SJCRH30 (cell line): ENCODE data around the gene AK5. TPM values are rescaled to one million over a fixed set of nuclear protein-coding genes. Genes with fewer than 3 reads are reported as not detected.

ENCODE experiments used
- DNase-seq, 2 experiments: peaks; one replicate each; pipeline ENCODE4 v3.0.0-alpha.2; 2015 to 2020
- H3K27ac ChIP-seq: fragments of 250-450 bp; sonication (Bioruptor Pico); 2 replicates; pipeline ENCODE4 v1.5.1; 2020; ENCODE audit warnings: mild to moderate bottlenecking, moderate library complexity
- H3K27me3 ChIP-seq: fragments of 250-450 bp; sonication (Bioruptor Pico); 2 replicates; pipeline ENCODE4 v1.5.1; 2020; ENCODE audit warnings: mild to moderate bottlenecking, moderate library complexity
- H3K36me3 ChIP-seq: fragments of 250-450 bp; sonication (Bioruptor Pico); 2 replicates; pipeline ENCODE4 v1.5.1; 2020; ENCODE audit warnings: mild to moderate bottlenecking, moderate library complexity
- H3K4me1 ChIP-seq: fragments of 250-450 bp; sonication (Bioruptor Pico); 2 replicates; pipeline ENCODE4 v1.5.1; 2020; ENCODE audit warnings: mild to moderate bottlenecking, moderate library complexity
- H3K4me3 ChIP-seq: fragments of 250-450 bp; sonication (Bioruptor Pico); 2 replicates; pipeline ENCODE4 v1.5.1; 2020; ENCODE audit warnings: mild to moderate bottlenecking, moderate library complexity
- H3K9me3 ChIP-seq: fragments of 250-450 bp; sonication (Bioruptor Pico); replicated peaks from 2 replicates; pipeline ENCODE4 v1.5.1; 2020; ENCODE audit warnings: mild to moderate bottlenecking, moderate library complexity
- total RNA-seq: library from RNA; depleted of rRNA; stranded (reverse); fragments of >200 nt; shearing (Covaris generic); gene quantifications from 2 replicates; pipeline ENCODE4 v1.2.3, GENCODE V29; 2014

Gene AK5
- total RNA-seq, 1 experiment from 2014 or later = 22.3 TPM

DNA sequence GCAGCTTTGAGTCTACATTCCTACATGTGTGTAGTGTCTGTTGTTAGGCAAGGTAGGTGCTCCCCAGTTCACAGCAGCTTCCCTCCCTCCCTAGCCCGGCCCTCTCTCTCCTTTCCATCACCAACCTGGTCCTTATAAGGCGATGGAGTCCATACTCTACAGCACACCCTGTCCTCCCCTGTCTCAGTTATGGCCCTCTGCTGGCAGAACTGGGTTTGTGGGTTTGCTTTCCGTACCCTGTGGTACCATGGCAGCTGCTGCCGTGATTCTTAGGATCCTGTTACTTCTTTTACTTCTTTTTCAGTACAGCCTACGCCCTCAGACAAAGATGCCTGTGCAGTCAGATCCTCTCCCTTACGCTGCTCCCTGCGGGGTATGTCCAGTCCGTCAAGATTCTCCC is 31.7 kb downstream of the AK5 start:
- H3K27me3 ChIP-seq = no peaks in the 10 kb centered on the region
- H3K4me1 ChIP-seq = no peaks in the 10 kb centered on the region
- H3K4me3 ChIP-seq = no peak overlapping the region
- H3K9me3 ChIP-seq = no peaks in the 10 kb centered on the region
- no peak overlapping the region for H3K27ac ChIP-seq
- no peaks in the 10 kb centered on the region for H3K36me3 ChIP-seq
- DNase-seq = peak in 1 of 2 experiments; percentile 13

DNA sequence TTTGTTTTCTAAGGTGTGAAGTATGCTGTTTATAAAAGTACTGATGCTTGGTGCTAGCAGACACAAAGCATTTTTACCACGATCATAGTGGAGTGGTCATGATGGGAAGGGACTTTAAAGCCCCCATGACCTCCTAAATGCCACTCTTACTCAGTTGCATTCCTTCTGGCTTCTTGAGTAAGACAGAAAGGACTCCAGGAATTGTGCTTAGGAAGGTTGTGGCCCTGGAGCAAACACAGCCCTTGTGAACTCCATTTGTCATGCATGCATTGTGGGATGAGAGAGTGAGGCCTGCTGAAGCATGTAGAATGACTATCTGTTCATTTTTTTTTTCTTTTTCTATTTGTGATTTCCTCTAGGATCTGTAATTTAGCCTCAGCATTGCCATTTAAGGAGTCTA is 34.2 kb downstream of the AK5 start:
- Histone ChIP-seq H3K9me3 (no peaks in the 10 kb centered on the region), H3K27me3 (no peaks in the 10 kb centered on the region), H3K4me1 (no peaks in the 10 kb centered on the region), H3K36me3 (no peaks in the 10 kb centered on the region), H3K4me3 (no peak overlapping the region), H3K27ac (no peak overlapping the region)
- DNase-seq = no peak

DNA sequence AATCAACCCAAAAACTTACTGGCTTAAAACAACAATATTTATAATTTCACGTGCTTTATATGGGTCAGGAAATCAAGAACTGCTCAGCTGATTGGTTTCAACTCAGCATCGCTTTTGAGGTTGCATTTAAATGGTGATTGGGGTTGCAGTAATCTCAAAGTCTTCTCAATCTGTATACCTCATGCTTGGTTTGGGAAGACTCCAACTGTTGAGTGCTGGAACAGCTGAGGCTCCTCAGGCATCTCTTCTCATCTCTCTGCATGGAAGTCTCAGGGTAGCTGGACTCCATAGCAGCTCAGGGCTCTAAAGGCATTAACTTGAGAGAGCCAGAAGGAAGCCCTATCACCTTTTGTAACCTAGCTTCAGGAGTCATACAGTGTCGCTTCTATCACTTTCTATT is 35.1 kb downstream of the AK5 start:
- no peak for DNase-seq
- Histone ChIP-seq H3K27ac (no peak overlapping the region), H3K27me3 (no peaks in the 10 kb centered on the region)

DNA sequence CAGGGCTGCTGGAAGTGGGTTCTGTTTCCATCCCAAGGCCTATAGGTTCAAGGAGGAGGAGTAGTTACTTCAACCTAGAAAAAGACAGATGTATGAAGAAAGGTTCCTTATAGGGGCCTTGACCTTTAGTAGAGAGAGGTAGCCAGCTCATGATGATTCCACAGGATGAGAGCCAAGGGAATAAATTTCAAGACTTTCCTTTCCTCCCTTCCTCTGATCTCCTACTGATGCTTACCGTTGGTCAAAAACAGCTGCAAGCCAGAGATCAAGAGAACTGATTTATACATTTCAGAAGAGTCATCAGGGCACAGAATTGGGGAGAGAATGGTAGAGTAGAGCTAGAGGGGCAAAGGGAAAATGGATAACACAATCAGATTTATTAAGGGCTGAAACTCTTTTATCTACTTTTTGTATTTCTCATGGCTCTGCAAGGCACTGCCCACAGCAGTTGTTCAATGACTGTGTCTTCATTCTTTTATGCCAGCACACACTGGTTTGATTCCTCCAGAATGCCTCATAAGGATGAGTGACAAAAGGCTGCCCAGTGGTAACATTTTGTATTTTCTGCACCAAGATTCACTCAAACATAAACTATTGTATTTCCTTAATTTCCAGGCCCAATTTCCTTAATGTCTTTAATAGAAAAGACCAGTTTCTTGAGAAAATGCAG is 37.4 kb downstream of the AK5 start:
- Histone ChIP-seq H3K4me3 (no peak overlapping the region), H3K36me3 (no peaks in the 10 kb centered on the region), H3K9me3 (no peaks in the 10 kb centered on the region), H3K4me1 (0 out of 2 replicates have a peak, but pooled peaks cover 4% of the 10 kb centered on the region), H3K27ac (no peak overlapping the region), H3K27me3 (no peaks in the 10 kb centered on the region)
- no peak for DNase-seq

More for the DNA sequence above, 35.1 kb downstream of the AK5 start:
- H3K36me3 ChIP-seq = no peaks in the 10 kb centered on the region
- H3K9me3 ChIP-seq = no peaks in the 10 kb centered on the region
- H3K4me1 ChIP-seq = no peaks in the 10 kb centered on the region
- H3K4me3 ChIP-seq = no peak overlapping the region

DNA sequence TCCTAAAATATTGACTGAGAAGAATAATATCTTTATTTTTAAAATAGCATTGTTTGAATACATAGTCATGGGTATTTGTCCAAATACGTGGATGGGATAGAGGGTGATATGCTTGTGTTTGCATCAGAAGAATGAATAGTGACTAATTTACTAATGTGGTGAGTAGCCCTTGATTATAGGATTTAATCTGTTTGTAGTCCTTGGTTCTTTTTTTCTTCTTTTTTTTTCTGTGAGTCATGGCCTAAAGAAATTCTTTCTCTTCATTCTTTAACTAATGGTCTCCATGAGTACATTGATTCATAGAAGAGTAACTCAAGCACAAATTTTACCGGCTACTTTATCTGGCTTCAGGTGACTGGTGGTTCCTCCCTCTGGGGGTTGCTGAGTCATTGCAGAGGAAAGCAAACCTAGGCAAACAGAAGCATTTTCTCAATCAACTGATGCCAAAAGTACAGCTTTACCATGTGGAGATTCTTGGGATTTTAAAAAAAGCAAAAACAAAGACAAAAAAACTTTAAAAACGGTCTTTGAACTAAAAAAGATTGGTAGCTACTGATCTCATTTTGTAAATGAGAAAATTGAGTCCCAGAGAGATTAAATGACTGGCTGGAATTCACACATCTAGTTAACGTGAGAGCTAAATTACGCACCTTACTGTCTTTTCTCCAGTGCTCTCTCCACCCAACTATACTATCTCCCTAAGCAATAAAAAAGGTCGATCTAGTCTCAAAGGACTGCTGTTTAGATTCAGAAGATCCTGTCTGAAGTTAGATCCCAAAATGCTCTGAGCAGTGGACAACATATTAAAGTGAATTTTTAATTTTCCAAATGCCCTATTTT is 40.5 kb downstream of the AK5 start:
- DNase-seq = no peak
- H3K36me3 ChIP-seq = no peaks in the 10 kb centered on the region
- H3K4me1 ChIP-seq = 0 out of 2 replicates have a peak, but pooled peaks cover 4% of the 10 kb centered on the region
- no peaks in the 10 kb centered on the region for H3K9me3 ChIP-seq
- no peak overlapping the region for H3K4me3 ChIP-seq
- H3K27me3 ChIP-seq = no peaks in the 10 kb centered on the region
- no peak overlapping the region for H3K27ac ChIP-seq

DNA sequence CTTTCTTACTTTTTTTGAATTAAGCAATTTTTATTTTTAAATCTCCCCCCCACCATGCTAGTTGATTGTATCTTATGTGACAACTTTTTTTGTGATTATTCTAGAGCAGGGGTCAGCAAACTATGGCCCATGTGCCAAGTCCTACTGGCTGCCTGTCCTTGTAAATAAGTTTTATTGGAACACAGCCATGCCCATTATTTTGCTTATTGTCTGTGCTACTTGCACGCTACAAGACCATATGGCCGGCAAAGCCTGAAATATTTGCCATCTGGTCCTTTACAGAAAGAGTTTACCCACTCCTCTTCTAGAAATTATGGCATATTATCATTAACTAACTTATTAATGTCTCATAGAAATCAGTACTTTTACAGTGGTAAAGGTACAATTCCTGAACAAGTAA is 51.7 kb downstream of the AK5 start:
- no peak for DNase-seq
- no peak overlapping the region for H3K27ac ChIP-seq
- no peaks in the 10 kb centered on the region for H3K36me3 ChIP-seq
- H3K27me3 ChIP-seq = no peaks in the 10 kb centered on the region
- H3K9me3 ChIP-seq = no peaks in the 10 kb centered on the region
- H3K4me3 ChIP-seq = no peak overlapping the region
- no peaks in the 10 kb centered on the region for H3K4me1 ChIP-seq

DNA sequence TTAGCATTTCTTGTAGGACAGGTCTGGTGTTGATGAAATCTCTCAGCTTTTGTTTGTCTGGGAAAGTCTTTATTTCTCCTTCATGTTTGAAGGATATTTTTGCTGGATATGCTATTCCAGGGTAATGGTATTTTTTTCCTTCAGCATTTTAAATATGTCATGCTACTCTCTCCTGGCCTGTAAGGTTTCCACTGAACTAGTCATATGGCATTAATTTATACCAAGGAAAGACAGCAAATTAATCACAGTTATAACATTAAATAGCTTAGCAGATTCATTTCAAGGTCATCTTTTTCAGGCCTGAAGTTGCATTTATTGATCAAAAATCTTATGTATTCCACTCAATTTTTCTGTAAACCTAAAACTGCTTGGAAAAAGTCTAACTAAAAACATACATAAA is 54.9 kb downstream of the AK5 start:
- no peak overlapping the region for H3K4me3 ChIP-seq
- no peak overlapping the region for H3K27ac ChIP-seq
- no peak for DNase-seq
- no peaks in the 10 kb centered on the region for H3K27me3 ChIP-seq
- H3K4me1 ChIP-seq = no peaks in the 10 kb centered on the region
- H3K9me3 ChIP-seq = no peaks in the 10 kb centered on the region
- no peaks in the 10 kb centered on the region for H3K36me3 ChIP-seq

DNA sequence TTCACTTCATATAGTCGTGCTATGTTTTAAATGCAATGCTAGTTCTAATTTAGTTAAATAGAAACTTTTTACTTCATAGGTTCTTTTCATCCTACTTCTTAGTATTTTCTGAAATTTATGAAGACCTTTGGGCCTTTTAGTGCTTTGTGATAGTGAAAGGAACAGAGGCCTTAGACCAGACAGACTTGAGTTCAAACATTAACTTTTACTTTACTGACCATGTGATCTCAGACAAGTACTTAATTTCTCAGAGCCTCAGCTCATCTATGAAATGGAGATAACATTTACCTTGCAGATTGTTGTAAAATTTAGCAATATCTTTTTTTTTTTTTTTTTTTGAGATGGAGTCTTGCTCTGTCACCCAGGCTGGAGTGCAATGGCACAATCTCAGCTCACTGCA is 57.5 kb downstream of the AK5 start:
- Histone ChIP-seq H3K4me3 (no peak overlapping the region), H3K9me3 (no peaks in the 10 kb centered on the region), H3K27me3 (no peaks in the 10 kb centered on the region), H3K36me3 (no peaks in the 10 kb centered on the region), H3K27ac (no peak overlapping the region), H3K4me1 (no peaks in the 10 kb centered on the region)
- no peak for DNase-seq

DNA sequence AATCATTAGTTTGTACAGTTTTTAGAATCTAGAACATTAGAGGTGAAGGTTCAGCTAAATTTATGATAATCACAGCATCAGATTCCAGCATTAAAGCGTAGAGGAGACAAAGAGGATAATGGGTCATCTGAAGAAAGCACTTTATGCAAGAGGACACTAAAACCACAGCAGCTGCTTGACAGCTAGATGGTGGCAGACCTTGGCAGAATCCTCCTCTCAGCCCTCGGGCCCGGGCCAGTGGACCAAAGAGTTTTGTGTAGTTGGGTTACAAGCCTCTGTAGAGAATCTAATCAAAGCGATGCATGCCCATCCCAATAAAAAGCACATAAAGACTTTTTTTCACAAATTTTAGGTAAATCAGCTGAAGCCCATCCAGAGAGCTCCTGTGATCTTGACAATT is 59.4 kb downstream of the AK5 start:
- Histone ChIP-seq H3K36me3 (no peaks in the 10 kb centered on the region), H3K9me3 (no peaks in the 10 kb centered on the region), H3K4me1 (no peaks in the 10 kb centered on the region), H3K27me3 (no peaks in the 10 kb centered on the region), H3K27ac (no peak overlapping the region), H3K4me3 (no peak overlapping the region)
- DNase-seq = peak in 1 of 2 experiments; percentile 33

DNA sequence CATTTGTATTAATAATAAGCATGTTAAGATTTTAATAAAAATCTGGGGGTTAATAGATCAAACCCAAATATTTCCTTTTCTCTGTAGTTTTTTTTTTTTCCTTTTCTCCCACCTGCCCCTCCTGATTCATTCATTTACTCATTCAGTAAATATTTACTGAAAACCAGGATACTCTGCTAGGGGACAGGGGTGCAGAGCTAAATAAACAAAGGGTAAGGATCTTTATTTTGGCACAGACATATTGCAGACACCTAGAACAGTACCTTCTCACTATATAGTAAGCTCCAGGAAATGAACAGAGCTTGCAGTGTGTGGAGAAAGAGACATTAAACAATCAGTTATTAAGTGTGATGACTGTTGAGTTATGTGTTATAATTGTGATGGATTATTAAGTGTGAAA is 60.9 kb downstream of the AK5 start:
- DNase-seq = no peak

DNA sequence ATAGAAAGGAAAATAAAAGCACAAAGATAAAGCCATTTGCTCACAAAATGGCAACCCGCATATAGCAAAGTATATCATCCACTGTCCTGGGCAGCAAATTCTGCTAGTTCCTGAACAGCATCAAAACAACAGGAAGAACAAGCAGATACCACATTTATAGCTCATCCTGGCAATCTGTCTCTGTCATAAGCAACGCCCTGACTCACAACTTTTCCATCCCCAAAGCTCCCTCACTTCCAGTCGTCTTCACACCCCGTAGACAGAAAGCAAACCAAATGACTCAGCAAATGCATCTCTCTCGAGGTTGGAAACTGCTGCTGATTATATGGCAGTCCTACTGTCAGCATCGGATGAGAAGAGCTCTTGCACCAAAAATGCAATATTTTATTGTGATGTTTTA is 65.8 kb downstream of the AK5 start:
- Histone ChIP-seq H3K27me3 (no peaks in the 10 kb centered on the region), H3K4me1 (no peaks in the 10 kb centered on the region), H3K27ac (no peak overlapping the region), H3K9me3 (no peaks in the 10 kb centered on the region), H3K36me3 (0 out of 2 replicates have a peak, but pooled peaks cover 2% of the 10 kb centered on the region), H3K4me3 (no peak overlapping the region)
- DNase-seq = no peak

More for the DNA sequence above, 60.9 kb downstream of the AK5 start:
- Histone ChIP-seq H3K4me3 (no peak overlapping the region), H3K9me3 (no peaks in the 10 kb centered on the region), H3K36me3 (no peaks in the 10 kb centered on the region), H3K27me3 (no peaks in the 10 kb centered on the region), H3K4me1 (no peaks in the 10 kb centered on the region), H3K27ac (no peak overlapping the region)

DNA sequence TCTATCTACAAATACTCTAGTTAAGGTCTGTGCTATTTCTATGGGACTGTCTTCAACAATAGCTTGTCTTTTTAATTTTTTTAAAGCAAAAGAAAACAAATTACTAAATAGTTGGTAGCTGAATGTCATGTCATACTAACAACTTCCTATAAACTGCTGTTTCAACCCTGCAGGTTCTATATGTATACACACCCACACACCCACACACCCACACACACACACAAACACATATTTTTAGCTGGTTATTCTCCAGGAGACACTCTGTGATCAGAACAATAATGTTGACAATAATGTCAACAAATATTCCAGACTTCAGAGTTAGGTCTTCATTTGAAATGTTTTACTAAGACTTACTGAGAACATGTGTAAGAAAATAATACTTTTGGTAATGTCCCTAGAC is 66.7 kb downstream of the AK5 start:
- no peak for DNase-seq
- Histone ChIP-seq H3K4me3 (no peak overlapping the region), H3K36me3 (0 out of 2 replicates have a peak, but pooled peaks cover 2% of the 10 kb centered on the region), H3K27me3 (no peaks in the 10 kb centered on the region), H3K4me1 (no peaks in the 10 kb centered on the region), H3K27ac (no peak overlapping the region), H3K9me3 (no peaks in the 10 kb centered on the region)

DNA sequence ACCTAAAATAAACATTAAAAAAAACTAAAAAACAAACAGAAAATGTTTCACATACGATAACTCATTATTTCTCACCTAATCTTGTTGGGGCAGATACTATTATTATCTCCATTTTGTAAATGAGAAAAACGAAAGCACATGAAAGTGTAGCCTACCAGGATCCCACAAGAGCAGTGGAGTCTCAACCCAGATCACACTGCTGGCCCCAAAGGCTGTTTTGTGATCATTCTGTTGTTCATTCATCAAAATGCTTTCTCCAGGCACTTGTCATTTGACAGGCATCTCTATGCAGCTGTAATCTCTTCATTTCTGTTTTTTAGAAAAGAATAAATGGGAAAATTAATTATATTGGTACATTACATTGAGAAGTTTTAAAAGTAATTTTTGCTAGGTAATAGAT is 67.5 kb downstream of the AK5 start:
- Histone ChIP-seq H3K4me1 (no peaks in the 10 kb centered on the region), H3K9me3 (no peaks in the 10 kb centered on the region), H3K27me3 (no peaks in the 10 kb centered on the region), H3K36me3 (0 out of 2 replicates have a peak, but pooled peaks cover 2% of the 10 kb centered on the region), H3K4me3 (no peak overlapping the region), H3K27ac (no peak overlapping the region)
- DNase-seq = no peak

DNA sequence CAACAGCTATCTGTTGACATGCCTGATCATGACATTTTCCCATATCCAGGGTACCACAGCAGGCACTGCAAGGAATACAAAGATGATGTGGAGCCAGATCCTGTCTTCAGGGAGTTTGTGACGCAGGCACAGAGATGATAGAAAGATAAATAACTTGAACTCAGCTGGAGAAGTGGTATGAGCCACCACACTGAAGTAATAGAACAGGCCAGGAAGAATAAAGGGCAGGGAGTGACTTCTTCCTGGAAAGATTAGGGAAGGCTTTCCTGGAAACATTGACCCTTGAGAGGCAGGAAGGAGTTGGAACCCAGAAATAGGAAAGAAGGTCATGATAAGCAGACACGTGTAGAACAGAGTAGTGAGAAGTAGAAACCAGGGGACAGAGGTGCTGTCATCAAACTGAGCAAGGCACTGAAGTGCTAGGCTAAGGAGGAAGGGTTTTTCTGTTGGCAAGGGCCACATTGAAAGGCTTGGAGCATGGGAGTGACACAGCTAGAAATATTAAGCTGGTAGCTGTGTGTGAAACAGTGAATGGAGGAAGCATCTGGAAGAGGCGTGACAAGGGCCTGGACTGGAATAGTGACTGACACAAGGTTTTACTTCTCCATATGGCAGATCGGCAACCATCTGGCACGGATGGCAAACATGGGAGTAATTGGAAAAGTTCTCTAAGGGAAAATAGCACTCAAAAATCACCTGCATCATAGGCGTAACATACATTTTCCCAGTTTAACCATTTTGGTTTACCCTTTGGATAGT is 68.4 kb downstream of the AK5 start:
- Histone ChIP-seq H3K27me3 (no peaks in the 10 kb centered on the region), H3K4me3 (no peak overlapping the region), H3K36me3 (0 out of 2 replicates have a peak, but pooled peaks cover 2% of the 10 kb centered on the region), H3K9me3 (no peaks in the 10 kb centered on the region), H3K4me1 (no peaks in the 10 kb centered on the region), H3K27ac (no peak overlapping the region)
- DNase-seq = no peak

DNA sequence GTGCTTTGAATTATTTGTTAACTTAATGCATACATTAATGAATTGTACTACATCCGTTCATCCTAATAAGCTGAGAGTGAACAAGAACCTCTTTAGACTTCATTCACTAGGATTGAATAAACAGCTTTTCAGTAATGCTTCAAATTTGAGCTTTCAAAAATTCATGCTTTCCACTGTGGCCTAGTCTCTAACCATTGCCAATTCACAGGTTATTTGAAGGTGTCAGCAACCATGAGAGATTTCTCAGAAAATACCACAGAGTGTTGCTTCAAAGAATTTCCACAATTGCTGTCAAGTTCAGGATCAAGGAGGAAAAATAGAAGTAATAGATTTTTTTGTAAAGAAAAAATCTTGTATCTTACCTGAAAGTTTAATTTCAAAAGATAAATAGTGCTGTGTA is 72.7 kb downstream of the AK5 start:
- H3K4me3 ChIP-seq = no peak overlapping the region
- peaks cover 2% of the 10 kb centered on the region for H3K4me1 ChIP-seq
- no peaks in the 10 kb centered on the region for H3K36me3 ChIP-seq
- H3K9me3 ChIP-seq = no peaks in the 10 kb centered on the region
- no peaks in the 10 kb centered on the region for H3K27me3 ChIP-seq
- DNase-seq = no peak
- H3K27ac ChIP-seq = no peak overlapping the region
